Measurements from ENCODE around the gene DHX9.
"Not testable (repeated sequence)": the region's sequence is repeated elsewhere in the genome, so short reads cannot be mapped to it uniquely, and the experiment has no call there.

The DHX9 gene

GRCh38 chr1:182886985-182887384 lies 47.8 kb downstream of the DHX9 start:
- in situ Hi-C loops (cut with MboI; ENCODE audit: low sequenced_read_pairs), result no loop called here

- in situ Hi-C loops (cut with MboI; ENCODE audit: low sequenced_read_pairs), result no loop called here
Measured at GRCh38 chr1:182888736-182889531, 49.8 kb downstream of the DHX9 start.

DNA sequence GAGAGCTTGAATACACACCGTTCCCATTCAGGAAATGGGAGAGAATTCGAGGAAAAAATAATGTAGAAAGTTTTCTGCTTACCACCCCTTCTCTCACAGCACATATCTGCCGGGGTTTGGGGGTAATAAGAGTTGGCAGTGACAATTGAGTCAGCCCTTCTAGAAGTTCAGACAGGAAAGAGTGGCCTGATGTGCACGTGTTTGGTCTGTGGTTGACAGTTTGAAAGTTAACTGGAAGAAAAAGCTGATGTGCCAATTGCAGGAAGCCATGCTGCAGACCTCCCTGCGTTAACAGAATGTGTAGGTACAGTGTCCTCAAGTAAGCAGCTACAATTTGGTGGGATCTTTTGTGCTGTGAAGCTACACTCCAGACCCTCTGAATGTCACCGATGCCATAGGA lies 50.9 kb downstream of the DHX9 start:
- in situ Hi-C loops (cut with MboI; ENCODE audit: low sequenced_read_pairs), result no loop called here

DNA sequence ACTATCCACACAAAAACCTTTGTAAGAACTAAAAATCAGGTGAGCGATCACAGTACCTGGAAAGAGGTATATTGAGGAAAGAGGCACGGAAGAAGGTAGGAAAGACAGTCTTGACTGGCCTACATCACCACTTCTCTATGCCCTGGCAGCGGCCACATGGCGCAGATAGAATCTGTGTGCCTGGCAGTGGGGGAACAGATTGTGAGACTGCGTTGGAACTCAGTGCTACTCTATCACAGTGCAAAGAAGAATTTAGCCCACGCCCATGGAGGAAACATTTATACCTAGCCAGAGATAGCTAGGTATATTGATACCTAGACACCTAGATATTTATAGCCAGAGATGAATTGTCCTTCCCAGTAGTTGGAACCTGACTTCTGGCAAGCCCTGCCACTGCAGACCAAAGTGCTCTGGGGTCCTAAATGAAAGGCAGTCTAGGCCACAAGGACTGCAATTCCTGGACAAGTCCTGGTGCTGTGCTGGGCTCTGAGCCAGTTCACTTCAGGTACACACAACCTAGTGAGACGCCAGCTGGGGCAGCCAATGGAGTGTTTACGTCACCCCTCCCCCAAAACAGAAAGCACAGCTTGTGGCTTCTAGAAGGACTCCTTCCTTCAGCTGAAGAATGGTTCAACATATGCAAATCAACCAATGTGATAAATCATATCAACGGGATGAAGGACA lies 51.9 kb downstream of the DHX9 start:
- in situ Hi-C loops (cut with MboI; ENCODE audit: low sequenced_read_pairs), result no loop called here

GRCh38 chr1:182897696-182898095 lies 58.5 kb downstream of the DHX9 start:
- in situ Hi-C loops (cut with MboI; ENCODE audit: low sequenced_read_pairs), result no loop called here

GRCh38 chr1:182901946-182902345 lies 62.8 kb downstream of the DHX9 start:
- in situ Hi-C loops (cut with MboI; ENCODE audit: low sequenced_read_pairs), result not testable (repeated sequence)

DNA sequence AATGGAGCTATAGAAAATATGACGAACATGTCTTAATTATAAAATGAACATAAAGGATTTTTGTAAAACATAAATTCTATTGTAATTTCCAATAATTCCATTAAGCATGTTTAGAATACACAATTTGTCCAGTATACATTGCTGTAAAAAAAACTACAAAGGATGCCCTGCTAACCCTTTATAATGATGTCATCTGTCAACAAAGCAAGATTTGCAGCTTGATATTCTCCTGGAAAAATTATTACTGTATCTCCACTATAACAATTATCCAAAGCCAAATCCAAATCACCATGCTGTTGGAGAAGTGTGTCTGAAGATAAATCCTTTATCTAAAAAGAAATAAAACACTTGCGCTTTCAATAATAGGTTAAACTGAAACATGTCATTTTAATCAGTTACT lies 66.2 kb downstream of the DHX9 start:
- in situ Hi-C loops (cut with MboI; ENCODE audit: low sequenced_read_pairs), result no loop called here

DNA sequence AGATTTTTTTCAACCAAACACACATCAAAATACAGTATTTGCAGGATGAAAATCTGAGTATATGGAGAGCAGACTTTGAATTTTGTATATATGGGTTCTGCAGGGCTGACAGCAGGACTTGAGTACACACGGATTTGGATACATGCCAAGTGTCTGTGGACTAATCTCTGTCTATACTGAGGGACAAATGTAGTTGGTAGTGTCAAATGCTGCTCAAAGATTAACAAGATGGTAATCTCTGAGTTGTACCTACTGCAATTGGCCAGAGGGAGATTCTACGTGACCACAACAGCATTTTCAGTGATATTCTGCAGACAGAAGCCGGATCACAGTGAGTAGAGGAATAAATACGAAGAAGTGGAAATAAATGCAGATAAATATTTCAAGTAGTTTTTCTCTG lies 70.4 kb downstream of the DHX9 start:
- in situ Hi-C loops (cut with MboI; ENCODE audit: low sequenced_read_pairs), result no loop called here

GRCh38 chr1:182910143-182910542 lies 71.0 kb downstream of the DHX9 start:
- in situ Hi-C loops (cut with MboI; ENCODE audit: low sequenced_read_pairs), result no loop called here

DNA sequence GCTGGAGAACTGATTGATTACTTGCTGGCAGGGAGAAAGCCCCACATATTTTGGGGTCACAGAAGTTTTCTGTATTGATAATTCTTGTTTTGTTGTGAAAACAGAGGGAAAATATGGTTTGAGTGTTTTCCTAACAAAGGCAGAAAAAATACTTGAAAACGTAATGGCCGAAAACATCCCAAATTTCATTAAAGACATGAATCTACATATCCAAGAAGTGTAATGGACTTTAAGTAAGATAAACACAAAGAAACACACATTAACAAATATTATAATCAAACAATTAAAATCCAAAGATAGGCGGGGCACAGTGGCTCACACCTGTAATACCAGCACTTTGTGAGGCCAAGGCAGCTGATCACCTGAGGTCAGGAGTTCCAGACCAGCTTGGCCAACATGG lies 74.3 kb downstream of the DHX9 start:
- in situ Hi-C loops (cut with MboI; ENCODE audit: low sequenced_read_pairs), result no loop called here

GRCh38 chr1:182917378-182917777 lies 78.2 kb downstream of the DHX9 start:
- in situ Hi-C loops (cut with MboI; ENCODE audit: low sequenced_read_pairs), result no loop called here

GRCh38 chr1:182925661-182926060 lies 86.5 kb downstream of the DHX9 start:
- in situ Hi-C loops (cut with MboI; ENCODE audit: low sequenced_read_pairs), result no loop called here

- in situ Hi-C loops (cut with MboI; ENCODE audit: low sequenced_read_pairs), result no loop called here
Measured at GRCh38 chr1:182927693-182928433, 88.7 kb downstream of the DHX9 start.

GRCh38 chr1:182930985-182931384 lies 91.8 kb downstream of the DHX9 start:
- in situ Hi-C loops (cut with MboI; ENCODE audit: low sequenced_read_pairs), result no loop called here

- in situ Hi-C loops (cut with MboI; ENCODE audit: low sequenced_read_pairs), result no loop called here
Measured at GRCh38 chr1:182935716-182936115, 96.6 kb downstream of the DHX9 start.
